HepG2 (cell line): ENCODE measurements around the gene RAB24. TPM values are rescaled to one million over a fixed set of nuclear protein-coding genes. Genes with fewer than 3 reads are reported as not detected.

Experiments
- ATF1 ChIP-seq: IDR thresholded peaks from 2 replicates; pipeline ENCODE4 v1.6.1; 2016; ENCODE audit warnings: mild to moderate bottlenecking, control low read depth
- CAMTA2 ChIP-seq: sonication (generic); formaldehyde crosslinking; IDR thresholded peaks from 2 replicates; pipeline ENCODE4 v1.4.0; 2020; ENCODE audit warnings: mild to moderate bottlenecking, missing genetic modification reagents, borderline replicate concordance
- CHCHD3 ChIP-seq: sonication (generic); formaldehyde crosslinking; IDR thresholded peaks from 2 replicates; pipeline ENCODE4 v1.8.0; 2022; ENCODE audit warnings: mild to moderate bottlenecking, missing genetic modification reagents, moderate library complexity
- FOXP1 ChIP-seq, 2 experiments: fragments of 450-650 bp in 1 of 2; IDR thresholded peaks; 2 replicates each; pipeline ENCODE4 v1.6.1; 2017 to 2018; ENCODE audit warnings: antibody characterized with exemption in 1 of 2
- HES4 ChIP-seq: sonication (generic); formaldehyde crosslinking; IDR thresholded peaks from 2 replicates; pipeline ENCODE4 v1.9.0; 2021; ENCODE audit warnings: mild to moderate bottlenecking, missing genetic modification reagents, borderline replicate concordance
- MXI1 ChIP-seq: IDR thresholded peaks from 3 replicates; pipeline ENCODE4 v1.6.1; 2012; ENCODE audit warnings: low read depth, low read length, inconsistent platforms, borderline replicate concordance
- REPIN1 ChIP-seq: sonication (generic); formaldehyde crosslinking; IDR thresholded peaks from 2 replicates; pipeline ENCODE4 v1.8.0; 2022; ENCODE audit warnings: missing genetic modification reagents, low read depth, mild to moderate bottlenecking, borderline replicate concordance
- RXRB ChIP-seq: IDR thresholded peaks from 2 replicates; pipeline ENCODE4 v1.6.1; 2016; ENCODE audit warnings: borderline replicate concordance, missing genetic modification reagents, missing compliant biosample characterization
- TARDBP ChIP-seq: sonication (generic); formaldehyde crosslinking; IDR thresholded peaks from 2 replicates; pipeline ENCODE4 v1.8.0; 2022; ENCODE audit warnings: mild to moderate bottlenecking, missing genetic modification reagents
- ZFY ChIP-seq: sonication (generic); formaldehyde crosslinking; IDR thresholded peaks from 2 replicates; pipeline ENCODE4 v1.4.0; 2020; ENCODE audit warnings: missing genetic modification reagents
- ZMAT3 ChIP-seq: sonication (generic); formaldehyde crosslinking; conservative IDR thresholded peaks from 2 replicates; pipeline ENCODE4 v1.7.0; 2021; ENCODE audit warnings: missing genetic modification reagents
- ZNF30 ChIP-seq: sonication (generic); formaldehyde crosslinking; IDR thresholded peaks from 2 replicates; pipeline ENCODE4 v1.5.0; 2020; ENCODE audit warnings: mild to moderate bottlenecking, missing genetic modification reagents
- ZNF552 ChIP-seq: sonication (generic); formaldehyde crosslinking; IDR thresholded peaks from 2 replicates; pipeline ENCODE4 v1.9.0; 2022; ENCODE audit warnings: missing genetic modification reagents, mild to moderate bottlenecking, borderline replicate concordance
- polyA plus RNA-seq, 8 experiments: library from polyadenylated mRNA; depleted of rRNA in 3 of 8; stranded (reverse) in 7 of 8; unstranded in 1 of 8; fragments of >200 nt; fragmentation: Illumina TruSeq in 4 of 8; extraction: Trizol in 4 of 8; gene quantifications; 2 replicates each; pipeline versions ENCODE4 v1.2.1 to v1.2.3, GENCODE V29; 2011 to 2016; ENCODE audit warnings: low read depth in 4 of 8, missing spikeins in 1 of 8, mixed read lengths in 1 of 8; ENCODE audit not compliant: insufficient read depth in 1 of 8
- total RNA-seq, 5 experiments: library from RNA; depleted of rRNA; stranded (reverse); fragments of >200 nt; fragmentation: Illumina TruSeq; extraction: Trizol; gene quantifications; 2 replicates each; pipeline ENCODE4 v1.2.3, GENCODE V29; 2016; ENCODE audit warnings: low read depth in 1 of 5
- TF ChIP-seq, protein P1 (sequence below): sonication (generic); formaldehyde crosslinking; IDR thresholded peaks from 2 replicates; pipeline ENCODE4 v1.4.0; 2020; ENCODE audit warnings: missing genetic modification reagents
- TF ChIP-seq, protein P2 (sequence below), 2 experiments: sonication (generic) in 1 of 2; formaldehyde crosslinking in 1 of 2; IDR thresholded peaks; 2 replicates each; pipeline versions ENCODE4 v1.6.1 to v1.9.0; 2014 to 2022; ENCODE audit warnings: antibody characterized with exemption in 1 of 2, borderline replicate concordance in 1 of 2, inconsistent platforms in 1 of 2, low read depth in 1 of 2, missing genetic modification reagents in 1 of 2
- TF ChIP-seq, protein P3 (sequence below): sonication (generic); formaldehyde crosslinking; IDR thresholded peaks from 2 replicates; pipeline ENCODE4 v1.5.0; 2020; ENCODE audit warnings: missing genetic modification reagents

Gene RAB24
- total and polyA plus RNA-seq, 2 of the 13 experiments (the other 11 are each of a cell fraction or from before 2014, with no cell fraction given): 22.9 to 63.7 TPM

DNA sequence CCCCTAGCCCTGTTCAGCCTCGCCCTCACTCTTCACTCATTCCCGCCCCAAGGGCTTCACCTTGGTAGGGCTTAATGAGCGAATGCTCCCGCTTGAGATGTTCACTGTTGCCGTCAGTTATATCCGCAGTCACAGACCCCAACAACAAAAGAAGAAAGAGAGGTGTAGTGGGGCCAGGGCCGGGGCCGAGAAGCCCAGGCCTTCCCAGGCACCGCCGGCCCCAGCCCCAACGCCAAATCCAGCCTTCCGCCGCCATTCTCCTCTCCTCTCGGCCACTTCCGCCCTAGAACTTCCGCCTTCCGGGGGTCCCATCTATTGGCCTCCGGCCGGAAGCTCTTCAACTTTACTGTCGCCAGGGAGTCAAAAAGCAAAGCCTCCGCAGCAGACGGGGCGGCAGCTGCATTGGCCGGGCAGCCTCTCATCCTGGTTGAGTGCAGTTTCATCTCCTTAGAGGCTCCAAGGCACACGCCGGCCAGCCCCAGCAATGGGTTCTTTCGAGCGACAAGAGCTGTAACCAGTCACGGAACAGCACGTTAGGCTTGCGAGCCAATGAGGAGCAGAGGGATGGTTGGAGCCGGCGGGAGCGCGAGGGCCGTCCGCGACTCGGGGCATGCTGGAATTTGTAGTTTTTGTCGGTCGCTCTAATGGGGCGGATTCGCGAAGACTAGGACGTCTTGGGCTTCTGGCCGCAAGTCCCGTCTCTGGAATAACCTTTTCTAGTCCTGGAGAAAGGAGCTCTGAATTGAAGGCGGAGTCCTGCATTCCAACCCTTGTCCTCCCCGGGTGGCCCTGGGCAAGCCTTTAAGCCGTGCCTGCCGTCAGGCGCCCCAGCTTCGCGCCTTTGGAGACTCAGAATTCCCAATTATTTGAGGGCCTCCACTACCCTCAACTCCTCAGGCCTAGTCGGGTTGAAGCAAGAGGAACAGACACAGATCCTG is 48.1 kb upstream of the RAB24 start, which contains the start of gene LMAN2 (continued):
- TF ChIP-seq ZNF30 (CRISPR knock-in tag) (no peak), MXI1 (peak; percentile 26; the same call in 1 of the 3 replicates), FOXP1 (IDR thresholded peaks at IDR 0.05) (no peak), FOXP1 (CRISPR knock-in tag; IDR thresholded peaks at IDR 0.05) (no peak), ZFY (CRISPR knock-in tag) (peak; percentile 84), RXRB (CRISPR knock-in tag) (peak; percentile 42; the same call in 1 of the 2 replicates), ZMAT3 (CRISPR knock-in tag) (0 out of 2 replicates have a peak, but pooled peaks have one; percentile 69), ATF1 (peak; percentile 82), CHCHD3 (CRISPR knock-in tag) (0 out of 2 replicates have a peak, but pooled peaks have one; percentile 57), CAMTA2 (CRISPR knock-in tag) (no peak), HES4 (0 out of 2 replicates have a peak, but pooled peaks have one; percentile 33), ZNF552 (CRISPR knock-in tag) (no peak), REPIN1 (CRISPR knock-in tag) (peak; percentile 69), TARDBP (CRISPR knock-in tag) (peak; percentile 77; the same call in 1 of the 2 replicates)
- TF ChIP-seq, protein P1, sequence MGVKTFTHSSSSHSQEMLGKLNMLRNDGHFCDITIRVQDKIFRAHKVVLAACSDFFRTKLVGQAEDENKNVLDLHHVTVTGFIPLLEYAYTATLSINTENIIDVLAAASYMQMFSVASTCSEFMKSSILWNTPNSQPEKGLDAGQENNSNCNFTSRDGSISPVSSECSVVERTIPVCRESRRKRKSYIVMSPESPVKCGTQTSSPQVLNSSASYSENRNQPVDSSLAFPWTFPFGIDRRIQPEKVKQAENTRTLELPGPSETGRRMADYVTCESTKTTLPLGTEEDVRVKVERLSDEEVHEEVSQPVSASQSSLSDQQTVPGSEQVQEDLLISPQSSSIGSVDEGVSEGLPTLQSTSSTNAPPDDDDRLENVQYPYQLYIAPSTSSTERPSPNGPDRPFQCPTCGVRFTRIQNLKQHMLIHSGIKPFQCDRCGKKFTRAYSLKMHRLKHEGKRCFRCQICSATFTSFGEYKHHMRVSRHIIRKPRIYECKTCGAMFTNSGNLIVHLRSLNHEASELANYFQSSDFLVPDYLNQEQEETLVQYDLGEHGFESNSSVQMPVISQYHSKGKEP (CRISPR knock-in tag): no peak
- TF ChIP-seq, protein P2, sequence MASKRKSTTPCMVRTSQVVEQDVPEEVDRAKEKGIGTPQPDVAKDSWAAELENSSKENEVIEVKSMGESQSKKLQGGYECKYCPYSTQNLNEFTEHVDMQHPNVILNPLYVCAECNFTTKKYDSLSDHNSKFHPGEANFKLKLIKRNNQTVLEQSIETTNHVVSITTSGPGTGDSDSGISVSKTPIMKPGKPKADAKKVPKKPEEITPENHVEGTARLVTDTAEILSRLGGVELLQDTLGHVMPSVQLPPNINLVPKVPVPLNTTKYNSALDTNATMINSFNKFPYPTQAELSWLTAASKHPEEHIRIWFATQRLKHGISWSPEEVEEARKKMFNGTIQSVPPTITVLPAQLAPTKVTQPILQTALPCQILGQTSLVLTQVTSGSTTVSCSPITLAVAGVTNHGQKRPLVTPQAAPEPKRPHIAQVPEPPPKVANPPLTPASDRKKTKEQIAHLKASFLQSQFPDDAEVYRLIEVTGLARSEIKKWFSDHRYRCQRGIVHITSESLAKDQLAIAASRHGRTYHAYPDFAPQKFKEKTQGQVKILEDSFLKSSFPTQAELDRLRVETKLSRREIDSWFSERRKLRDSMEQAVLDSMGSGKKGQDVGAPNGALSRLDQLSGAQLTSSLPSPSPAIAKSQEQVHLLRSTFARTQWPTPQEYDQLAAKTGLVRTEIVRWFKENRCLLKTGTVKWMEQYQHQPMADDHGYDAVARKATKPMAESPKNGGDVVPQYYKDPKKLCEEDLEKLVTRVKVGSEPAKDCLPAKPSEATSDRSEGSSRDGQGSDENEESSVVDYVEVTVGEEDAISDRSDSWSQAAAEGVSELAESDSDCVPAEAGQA (IDR thresholded peaks at IDR 0.05; ENCODE audit: low read depth): 0 out of 2 replicates have a peak, but pooled peaks have one; percentile 61
- TF ChIP-seq, protein P2 (CRISPR knock-in tag; IDR thresholded peaks at IDR 0.05; ENCODE audit: borderline replicate concordance): peak; percentile 76; the same call in 1 of the 2 replicates
- TF ChIP-seq, protein P3, sequence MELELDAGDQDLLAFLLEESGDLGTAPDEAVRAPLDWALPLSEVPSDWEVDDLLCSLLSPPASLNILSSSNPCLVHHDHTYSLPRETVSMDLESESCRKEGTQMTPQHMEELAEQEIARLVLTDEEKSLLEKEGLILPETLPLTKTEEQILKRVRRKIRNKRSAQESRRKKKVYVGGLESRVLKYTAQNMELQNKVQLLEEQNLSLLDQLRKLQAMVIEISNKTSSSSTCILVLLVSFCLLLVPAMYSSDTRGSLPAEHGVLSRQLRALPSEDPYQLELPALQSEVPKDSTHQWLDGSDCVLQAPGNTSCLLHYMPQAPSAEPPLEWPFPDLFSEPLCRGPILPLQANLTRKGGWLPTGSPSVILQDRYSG (CRISPR knock-in tag): 0 out of 2 replicates have a peak, but pooled peaks have one; percentile 43
